ENCODE data around the gene RAB40A.

Gene RAB40A, protein sequence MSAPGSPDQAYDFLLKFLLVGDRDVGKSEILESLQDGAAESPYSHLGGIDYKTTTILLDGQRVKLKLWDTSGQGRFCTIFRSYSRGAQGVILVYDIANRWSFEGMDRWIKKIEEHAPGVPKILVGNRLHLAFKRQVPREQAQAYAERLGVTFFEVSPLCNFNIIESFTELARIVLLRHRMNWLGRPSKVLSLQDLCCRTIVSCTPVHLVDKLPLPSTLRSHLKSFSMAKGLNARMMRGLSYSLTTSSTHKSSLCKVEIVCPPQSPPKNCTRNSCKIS

GRCh38 chrX:103519389-103519788, at the start of gene RAB40A:
Gene RAB40A (minus strand): TSS chrX:103519489. CDS start chrX:103500756, 18,733 bp downstream.
- no peak for DNase-seq

- no peak for DNase-seq
Observed at GRCh38 chrX:103565752-103566151, 46.5 kb upstream of the RAB40A start.

- DNase-seq: no peak
Observed at GRCh38 chrX:103565197-103565596, 45.9 kb upstream of the RAB40A start.

DNA sequence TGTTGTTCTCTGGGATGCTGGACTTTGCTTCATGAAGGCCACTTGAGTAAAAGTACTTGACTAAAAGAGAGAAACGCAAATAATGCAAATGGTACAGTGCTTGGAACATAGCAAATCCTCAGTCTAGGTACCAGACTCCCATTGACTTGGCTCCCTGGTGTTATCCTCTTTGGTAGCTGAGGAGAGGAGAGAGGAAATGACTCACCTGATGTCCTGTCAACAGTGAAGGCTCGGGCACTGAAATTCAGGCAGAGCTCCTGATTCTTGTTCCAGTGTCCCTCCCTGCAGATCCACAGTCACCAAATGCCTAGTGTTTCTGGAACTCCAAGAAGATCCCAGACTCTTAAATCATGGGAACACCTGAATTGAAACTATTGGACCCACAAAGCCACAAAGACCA, 43.5 kb upstream of the RAB40A start:
- DNase-seq: no peak

DNA sequence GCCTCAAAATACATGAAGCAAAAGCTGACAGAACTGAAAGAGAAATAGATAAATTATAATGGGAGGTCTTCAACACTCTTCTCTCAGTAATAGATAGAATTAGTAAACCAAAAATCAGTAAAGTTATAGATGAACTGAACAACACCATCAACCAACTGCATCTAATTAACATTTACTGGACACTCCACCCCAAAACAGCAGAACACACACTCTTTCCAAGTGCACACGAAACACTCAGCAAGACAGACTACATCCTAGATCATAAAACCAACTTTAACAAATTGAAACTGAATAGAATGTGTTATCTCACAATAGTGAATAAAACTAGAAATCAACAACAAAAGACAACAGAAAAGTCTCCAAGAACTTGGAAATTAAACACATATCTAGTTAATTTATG, 41.0 kb upstream of the RAB40A start:
- no peak for DNase-seq

DNA sequence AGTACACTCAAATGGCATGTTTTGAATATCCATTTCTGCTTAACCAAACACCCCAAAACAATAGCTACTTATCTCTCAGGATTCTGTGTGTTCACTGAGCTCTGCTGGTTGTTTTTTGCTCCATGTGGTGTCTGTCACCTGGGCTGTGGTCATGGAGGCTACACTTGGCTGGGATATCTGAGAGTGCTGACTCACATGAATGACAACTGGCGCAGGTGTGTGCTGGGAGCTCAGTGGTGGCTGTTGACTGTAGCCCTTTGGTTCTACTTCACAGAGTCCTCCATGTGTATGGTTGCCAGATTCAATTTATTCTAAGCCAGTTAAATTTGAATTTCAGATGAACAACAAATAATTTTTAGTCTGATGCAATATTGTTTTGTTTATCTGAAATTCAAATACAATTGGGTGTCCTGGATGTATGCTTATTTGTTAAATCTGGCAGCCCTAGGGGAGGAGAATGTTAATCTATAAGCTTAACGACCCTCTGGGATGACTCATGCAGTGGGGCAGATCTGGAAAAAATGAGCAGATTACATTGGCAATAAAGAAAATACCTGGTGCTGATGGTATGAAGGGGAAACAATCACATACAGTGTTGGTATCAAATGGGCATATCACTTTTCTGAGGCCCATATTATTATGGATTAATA, 37.8 kb upstream of the RAB40A start:
- DNase-seq: no peak

DNA sequence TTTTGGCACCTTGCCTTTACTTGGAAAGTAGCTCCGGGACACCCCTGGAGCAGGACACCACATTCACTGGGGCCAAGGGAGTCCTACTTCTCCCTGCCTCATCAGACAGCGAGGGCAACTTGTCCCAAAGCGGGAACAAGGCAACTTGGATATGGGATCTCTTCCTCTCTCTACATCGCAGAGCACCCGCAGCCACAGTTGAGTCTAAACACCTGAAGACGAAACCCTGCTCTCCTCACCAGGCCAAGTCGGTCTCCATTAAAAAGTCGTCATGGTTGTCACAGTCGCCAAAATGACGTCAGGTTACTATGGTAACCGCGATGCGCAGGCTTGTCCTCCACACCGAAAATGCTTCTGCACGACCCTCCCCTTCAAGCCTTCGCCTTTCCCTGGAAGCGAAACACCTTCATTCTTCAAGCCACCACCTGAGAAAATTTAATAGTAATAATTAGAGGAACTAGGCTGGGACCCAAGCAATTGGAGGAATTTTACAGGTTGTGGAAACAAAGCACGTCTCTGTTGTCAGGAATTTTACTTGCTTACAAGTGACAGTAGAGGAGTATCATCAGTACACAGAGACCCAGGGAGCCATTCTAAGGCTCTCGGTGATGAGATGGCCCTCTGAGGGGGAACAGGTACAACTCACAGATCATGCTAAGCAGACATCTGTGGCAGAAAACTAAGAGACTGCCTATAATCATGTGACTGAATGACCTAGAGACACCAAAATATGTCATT, 35.6 kb upstream of the RAB40A start:
- peak; percentile 64 for DNase-seq

GRCh38 chrX:103552236-103552635, 32.9 kb upstream of the RAB40A start:
- no peak for DNase-seq

DNA sequence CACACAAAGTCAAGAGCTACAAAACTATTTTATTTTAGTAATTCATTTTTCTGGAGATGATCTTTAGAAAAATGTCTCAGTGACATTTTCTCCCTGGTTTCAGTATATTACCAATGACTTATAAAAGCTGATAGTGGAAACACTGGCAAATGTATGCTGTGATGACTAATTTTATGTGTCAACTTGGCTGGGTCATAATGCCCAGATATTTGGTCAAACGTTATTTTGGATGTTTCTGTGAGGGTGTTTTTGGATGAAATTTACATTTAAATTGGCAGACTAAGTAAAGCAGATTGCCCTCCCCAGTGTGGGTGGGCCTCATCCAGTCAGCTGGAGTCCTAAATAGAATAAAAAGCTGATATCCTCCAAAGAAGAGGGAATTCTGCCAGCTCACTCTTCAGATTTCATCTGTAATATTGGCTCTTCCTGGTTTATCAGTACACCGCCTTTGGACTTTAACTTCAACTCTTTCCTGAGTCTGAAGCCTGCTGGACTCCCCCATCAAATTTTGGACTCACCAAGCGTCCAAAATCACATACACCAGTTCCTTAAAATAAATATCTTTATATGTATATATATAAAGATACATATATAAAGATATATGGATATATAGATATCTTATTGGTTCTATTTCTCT, 31.2 kb upstream of the RAB40A start:
- DNase-seq: no peak

DNA sequence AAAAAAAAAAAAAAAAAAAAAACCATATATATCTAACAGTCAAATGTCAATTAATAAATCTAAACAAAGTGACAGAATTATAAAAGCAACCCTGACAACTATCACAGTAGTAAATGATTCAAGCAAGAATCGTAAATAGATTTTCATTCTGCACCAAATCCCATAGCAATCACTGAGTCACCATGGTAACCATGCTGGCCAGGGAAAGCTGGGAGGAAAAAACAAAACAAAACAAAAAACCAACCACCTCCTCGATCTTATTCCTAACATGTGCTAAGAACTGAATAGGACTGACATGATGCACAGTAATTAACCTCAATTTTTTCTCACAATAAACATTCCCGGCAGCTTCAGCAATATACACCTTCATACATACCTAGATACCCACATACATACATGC, 30.6 kb upstream of the RAB40A start:
- DNase-seq: no peak

- no peak for DNase-seq
Observed at GRCh38 chrX:103540145-103540544, 20.9 kb upstream of the RAB40A start.

DNA sequence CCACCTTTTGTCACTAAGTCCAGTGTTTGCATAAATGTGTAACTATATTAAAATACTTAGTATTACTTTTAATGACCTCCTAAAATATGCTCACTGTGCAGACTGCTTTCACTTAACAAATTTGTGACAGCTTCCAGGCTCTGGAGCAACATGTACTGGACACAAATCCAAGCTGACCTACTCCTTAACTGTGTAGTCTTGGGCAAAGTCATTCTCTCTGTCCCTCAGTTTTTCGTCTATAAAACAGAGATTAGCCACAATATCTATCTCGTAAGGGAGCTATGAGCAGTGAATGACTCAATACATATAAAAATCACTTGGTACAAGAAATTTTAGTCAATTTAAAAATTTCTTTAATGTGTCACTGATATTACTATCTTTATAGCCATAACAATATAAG, 20.4 kb upstream of the RAB40A start:
- no peak for DNase-seq

DNA sequence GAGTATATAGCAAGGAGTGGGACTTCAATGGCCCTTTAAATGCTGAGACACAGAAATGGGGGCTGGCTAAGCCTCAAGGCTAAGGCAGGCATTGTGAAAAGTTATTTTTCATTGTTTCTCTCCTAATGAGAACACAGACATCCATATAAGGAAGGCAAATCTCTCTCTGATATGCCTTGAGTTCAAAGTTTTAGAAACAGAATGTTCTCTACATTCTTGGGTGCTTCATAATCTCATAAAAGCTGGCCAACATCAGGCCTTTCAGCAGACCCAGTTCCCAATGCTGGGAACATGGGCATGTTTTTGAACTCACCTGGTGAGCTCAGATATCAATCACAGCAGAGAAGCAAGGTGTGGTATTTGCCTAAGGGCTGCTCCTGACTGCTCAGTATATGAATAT, 19.4 kb upstream of the RAB40A start:
- no peak for DNase-seq

- DNase-seq: no peak
Observed at GRCh38 chrX:103537871-103538387, 18.6 kb upstream of the RAB40A start.

GRCh38 chrX:103536732-103537131, 17.4 kb upstream of the RAB40A start:
- no peak for DNase-seq

GRCh38 chrX:103536071-103536470, 16.8 kb upstream of the RAB40A start:
- DNase-seq: no peak

GRCh38 chrX:103535206-103535605, 15.9 kb upstream of the RAB40A start:
- DNase-seq: no peak

- peak; percentile 64 for DNase-seq
Observed at GRCh38 chrX:103533511-103534216, 14.4 kb upstream of the RAB40A start.

DNA sequence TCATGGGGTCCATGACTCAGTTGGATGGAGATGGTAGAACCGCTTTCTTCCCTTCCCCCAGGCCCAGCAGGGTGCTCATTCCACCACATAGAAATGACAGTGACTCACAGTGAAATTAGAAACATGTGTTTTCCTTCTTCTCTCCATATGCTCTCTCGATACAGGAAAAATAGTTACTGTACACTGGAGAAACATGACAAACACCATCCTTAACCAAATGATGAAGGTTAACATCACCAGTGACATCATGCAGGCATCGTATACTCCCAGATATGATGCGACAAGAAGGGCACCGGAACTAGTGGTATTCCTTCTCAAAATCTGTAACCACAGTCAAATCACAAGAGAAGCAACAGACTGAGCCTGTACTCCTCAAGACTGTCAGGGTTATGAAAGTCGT, 11.7 kb upstream of the RAB40A start:
- no peak for DNase-seq

DNA sequence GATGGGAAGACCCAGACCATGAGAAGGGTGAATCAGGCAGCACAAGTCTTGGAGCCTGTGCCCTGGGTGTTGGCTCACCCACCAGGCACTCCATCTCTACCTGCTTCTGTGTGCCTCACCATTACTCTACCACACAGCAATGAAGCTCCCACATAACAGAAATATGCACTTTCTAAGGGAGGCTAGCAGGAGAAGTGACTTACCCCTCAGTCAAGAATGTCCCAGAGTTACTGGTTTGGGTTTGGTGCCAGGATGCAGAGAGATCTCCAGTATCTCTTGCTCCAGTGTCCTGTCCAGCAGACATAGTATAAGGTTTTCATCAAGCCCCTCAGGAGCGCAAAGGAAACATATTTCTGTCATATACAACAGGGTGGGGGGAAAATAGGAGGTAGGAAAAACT, 11.3 kb upstream of the RAB40A start:
- no peak for DNase-seq

DNA sequence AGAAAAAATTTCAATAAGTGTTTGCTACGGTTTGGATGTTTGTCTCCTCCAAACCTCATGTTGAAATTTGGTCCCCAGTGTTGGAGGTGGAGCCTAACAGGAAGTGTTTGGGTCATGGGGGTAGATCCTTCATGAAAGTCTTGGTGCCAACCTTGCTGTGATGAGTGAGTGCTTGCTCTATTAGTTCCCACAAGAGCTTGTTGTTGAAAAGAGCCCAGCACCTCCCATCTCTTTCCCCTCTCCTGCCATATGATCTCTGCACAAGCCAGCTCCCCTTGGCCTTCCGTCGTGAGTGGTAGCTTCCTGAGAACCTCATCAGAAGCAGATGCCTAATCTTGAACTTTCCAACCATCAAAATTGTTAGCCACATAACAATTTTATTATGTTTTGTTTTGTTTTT, 10.3 kb upstream of the RAB40A start:
- no peak for DNase-seq

DNA sequence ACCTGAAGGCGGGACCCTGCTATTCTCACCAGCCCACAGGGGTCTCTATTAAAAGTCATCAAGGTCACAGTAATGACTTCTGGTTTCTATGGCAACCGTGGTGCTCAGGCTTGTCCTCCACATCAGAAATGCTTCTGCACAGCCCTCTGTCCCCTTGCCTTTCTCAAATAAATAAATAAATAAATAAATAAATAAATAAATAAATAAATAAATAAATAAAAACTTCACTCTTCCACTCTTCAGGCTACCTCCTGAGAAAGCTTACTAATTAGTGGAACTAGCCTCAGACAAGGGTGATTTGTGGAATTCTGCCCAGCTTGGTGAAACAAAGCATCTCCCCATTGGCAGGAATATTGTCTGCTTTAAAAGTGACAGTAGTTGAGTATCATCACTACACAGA, 5.5 kb upstream of the RAB40A start:
- DNase-seq: no peak

GRCh38 chrX:103523605-103524004, 4.3 kb upstream of the RAB40A start:
- no peak for DNase-seq

Measured in activated naive CD4-positive, alpha-beta T cell treated with anti-CD3 and anti-CD28 coated beads, Interleukin-2, amount 50 U/mL, for 16 hours (primary cell).